HG03354 (cell line): Measurements from ENCODE around the gene LDLRAD3.
"Not testable (repeated sequence)": the region's sequence is repeated elsewhere in the genome, so short reads cannot be mapped to it uniquely, and the experiment has no call there.

ENCODE experiments used
- ATAC-seq: cut with Tn5 transposase; IDR thresholded peaks from one replicate; pipeline ENCODE4 v1.9.1; 2021; ENCODE audit warnings: mild to moderate bottlenecking; ENCODE audit not compliant: unreplicated experiment, poor library complexity, severe bottlenecking

The LDLRAD3 gene

DNA sequence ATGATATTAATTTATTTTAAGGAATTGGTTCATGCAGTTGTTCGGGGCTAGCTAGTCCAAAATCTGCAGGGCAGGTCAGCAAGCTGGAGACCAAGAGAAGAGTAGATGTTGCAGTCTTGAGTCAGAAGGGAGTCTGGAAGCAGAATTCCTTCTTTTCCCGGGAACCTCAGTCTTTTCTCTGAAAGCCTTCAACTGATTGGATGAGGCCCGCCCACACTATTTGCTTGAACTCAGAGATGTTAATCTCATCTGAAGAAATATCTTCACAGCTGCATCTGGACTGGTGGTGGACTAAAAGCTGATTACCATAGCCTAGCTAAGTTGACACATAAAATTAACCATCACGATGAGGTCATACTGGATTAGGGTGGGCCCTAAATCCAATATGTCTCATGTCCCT is 223.2 kb downstream of the LDLRAD3 start:
- no peak for ATAC-seq

DNA sequence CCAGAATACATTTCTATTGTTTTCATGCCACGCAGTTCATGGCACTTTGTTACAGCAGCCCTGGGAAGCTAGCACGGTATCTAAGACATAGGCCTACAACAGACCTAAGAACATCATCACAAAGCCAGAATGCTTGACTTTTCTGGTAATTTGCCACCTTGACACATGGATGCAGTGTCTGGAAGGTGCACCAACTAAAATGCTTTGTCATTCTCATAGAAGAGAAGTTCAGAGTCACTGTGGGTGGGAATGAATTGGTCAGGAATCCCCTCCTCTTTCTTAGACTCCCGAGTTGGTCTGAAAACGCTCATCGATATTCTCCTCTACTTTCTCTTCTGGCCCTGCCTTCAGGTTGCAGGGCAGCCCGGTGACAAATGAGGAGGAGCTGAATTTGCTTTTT is 223.9 kb downstream of the LDLRAD3 start:
- no peak for ATAC-seq

GRCh38 chr11:36177836-36178235 is 234.0 kb downstream of the LDLRAD3 start:
- no peak for ATAC-seq

DNA sequence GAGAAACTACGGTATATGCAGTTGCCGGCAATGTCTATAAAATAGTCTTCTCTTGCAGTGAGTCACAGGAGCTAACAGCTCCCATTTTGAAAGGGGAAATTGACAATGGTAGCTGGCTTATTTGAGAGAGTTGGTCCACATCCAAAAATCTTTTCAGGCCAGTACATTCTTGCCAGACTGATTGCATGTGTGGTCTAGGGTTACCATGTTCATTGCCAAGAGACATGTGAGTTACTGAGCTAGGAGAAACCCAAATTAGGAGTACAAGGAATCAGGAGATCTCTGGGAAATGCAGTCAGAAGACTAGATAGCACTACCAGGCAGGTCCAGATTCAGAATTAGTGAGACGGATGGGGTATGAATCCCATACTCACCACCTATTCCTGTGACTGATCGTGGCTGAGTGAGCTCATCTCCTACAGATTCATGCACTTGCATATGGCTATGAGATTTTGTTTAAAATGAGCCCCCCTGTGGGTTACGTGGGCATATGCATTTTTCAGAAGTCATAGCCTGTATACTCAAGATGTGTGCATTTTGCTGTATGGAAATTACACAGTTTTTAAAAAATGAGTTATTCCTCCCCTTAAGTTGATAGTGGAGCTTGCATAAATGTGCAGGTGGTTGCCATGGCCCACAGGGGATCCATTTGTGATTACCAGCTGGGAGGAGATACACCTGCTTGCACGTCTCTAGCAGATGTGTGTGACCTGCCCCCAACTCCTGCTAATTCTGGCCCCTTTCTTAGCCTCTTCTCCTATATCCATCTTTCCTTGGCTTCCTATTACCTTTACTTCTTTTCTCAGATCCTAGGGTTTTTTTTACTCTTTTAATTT is 242.7 kb downstream of the LDLRAD3 start:
- no peak for ATAC-seq

GRCh38 chr11:36187622-36188021 is 243.8 kb downstream of the LDLRAD3 start:
- no peak for ATAC-seq

GRCh38 chr11:36189735-36190134 is 245.9 kb downstream of the LDLRAD3 start:
- ATAC-seq = not testable (repeated sequence)

DNA sequence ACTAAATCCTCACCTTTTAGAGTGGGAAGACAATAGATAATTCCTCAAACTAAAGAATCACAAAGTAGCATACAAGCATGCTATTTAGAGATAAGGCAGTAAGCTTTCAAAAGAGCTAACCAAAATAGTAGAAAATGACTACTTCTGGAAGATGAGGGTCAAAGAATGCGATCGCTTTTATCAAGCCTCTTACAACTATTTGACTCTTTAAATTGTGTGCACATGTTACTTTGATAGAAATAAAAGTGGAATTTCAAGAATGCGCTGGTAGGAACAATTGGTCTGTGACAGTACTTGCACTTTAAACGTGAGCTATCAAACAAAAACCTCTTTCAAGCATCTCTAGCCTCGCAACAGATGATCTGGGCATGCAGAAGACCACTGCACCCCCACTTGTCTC is 248.1 kb downstream of the LDLRAD3 start:
- no peak for ATAC-seq

GRCh38 chr11:36192425-36193289 is 248.8 kb downstream of the LDLRAD3 start:
- no peak for ATAC-seq

DNA sequence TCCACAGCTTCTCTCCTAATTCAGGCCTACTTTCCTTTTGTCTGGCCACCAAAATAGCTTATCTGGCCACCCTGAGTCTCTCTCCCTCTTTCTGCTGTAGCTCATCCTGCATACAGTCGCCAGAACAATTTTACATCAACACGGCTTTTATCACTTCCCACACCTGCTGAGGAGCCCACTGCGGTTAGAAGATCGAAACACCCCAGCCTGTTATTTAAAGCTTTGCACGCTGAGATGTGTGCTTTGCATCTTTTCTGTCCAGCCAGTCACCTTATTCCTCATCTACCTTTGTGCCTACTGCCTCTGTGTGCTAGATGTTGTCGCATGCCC is 249.4 kb downstream of the LDLRAD3 start:
- ATAC-seq = no peak

DNA sequence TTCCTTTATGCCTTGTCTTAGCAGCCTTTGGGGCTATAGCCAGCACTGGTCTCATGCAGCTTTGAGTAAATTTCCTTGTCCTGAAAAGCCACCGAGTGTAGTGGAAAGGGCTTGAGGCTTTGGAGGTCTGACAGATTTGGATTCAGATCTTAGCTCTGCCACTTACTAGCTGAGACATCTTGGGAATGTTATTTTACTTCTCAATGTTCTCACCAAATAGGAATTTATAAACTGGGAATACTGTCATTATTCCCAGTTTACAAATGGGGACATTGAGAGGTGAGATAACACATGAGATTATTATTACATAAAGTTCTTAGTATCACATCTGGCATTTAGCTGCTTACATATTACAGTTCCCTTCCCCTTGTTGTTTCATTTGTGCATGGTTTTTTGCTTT is 249.9 kb downstream of the LDLRAD3 start:
- ATAC-seq = no peak

GRCh38 chr11:36195496-36196354 is 251.9 kb downstream of the LDLRAD3 start:
- ATAC-seq = no peak

- no peak for ATAC-seq
Measured at GRCh38 chr11:36196411-36196998, 252.6 kb downstream of the LDLRAD3 start.

GRCh38 chr11:36201411-36201810 is 257.5 kb downstream of the LDLRAD3 start:
- no peak for ATAC-seq

DNA sequence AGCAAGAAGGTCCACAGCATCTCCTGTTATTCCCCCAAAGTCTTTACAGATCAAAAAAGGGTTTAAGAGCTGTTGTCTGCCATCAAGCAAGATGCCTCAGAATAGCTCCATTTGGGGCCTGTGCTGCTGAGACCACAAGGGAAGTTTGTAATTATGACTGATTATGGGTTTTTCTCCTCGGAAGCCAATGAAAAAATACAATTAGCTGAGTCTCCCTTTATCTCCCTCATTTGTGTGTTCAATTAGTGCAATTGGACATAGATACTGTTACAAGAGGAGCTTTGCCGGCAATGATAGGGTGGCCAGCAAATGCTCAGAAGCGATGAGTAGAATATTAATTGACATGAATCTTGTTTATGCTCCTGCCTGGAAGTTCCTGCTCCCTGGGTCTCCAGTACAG is 261.7 kb downstream of the LDLRAD3 start:
- no peak for ATAC-seq

- ATAC-seq = no peak
Measured at GRCh38 chr11:36210529-36210928, 266.7 kb downstream of the LDLRAD3 start.

- ATAC-seq = no peak
Measured at GRCh38 chr11:36211761-36212430, 268.0 kb downstream of the LDLRAD3 start.

GRCh38 chr11:36212564-36213392 is 268.9 kb downstream of the LDLRAD3 start:
- ATAC-seq = no peak

- ATAC-seq = no peak
Measured at GRCh38 chr11:36213393-36213840, 269.6 kb downstream of the LDLRAD3 start.
